Gastroesophageal sphincter (tissue), 4 donors: ENCODE data around the gene KIRREL2. TPM values are rescaled to one million over a fixed set of nuclear protein-coding genes. Genes with fewer than 3 reads are reported as not detected.
A peak's percentile ranks its signal among the peaks of the same experiment; 100 is the strongest.

Experiments
- ATAC-seq: fragments of 150-250 bp; one replicate; pipeline ENCODE4 v1.9.1; 2016; ENCODE audit warnings: mild to moderate bottlenecking, moderate library complexity
- H3K27ac ChIP-seq, 4 donors: fragments of 200-600 bp; sonication (generic) in 3 of 4; 1 replicate in 3 of 4; 2 replicates in 1 of 4; pipeline ENCODE4 v1.5.1; 2016 to 2019
- H3K27me3 ChIP-seq: fragments of 200-600 bp; sonication (generic); one replicate; pipeline ENCODE4 v1.5.1; 2019
- H3K36me3 ChIP-seq, 2 donors: fragments of 200-600 bp; sonication (generic); one replicate each; pipeline ENCODE4 v1.5.1; 2019; ENCODE audit warnings: control low read depth in 1 of 2
- H3K4me1 ChIP-seq, 3 donors: fragments of 200-600 bp; sonication (generic); 1 replicate in 2 of 3; 2 replicates in 1 of 3; pipeline ENCODE4 v1.5.1; 2016 to 2019; ENCODE audit warnings: control low read depth in 2 of 3
- H3K4me3 ChIP-seq, 2 donors: fragments of 200-600 bp; sonication (generic); one replicate each; pipeline ENCODE4 v1.5.1; 2019; ENCODE audit warnings: mild to moderate bottlenecking in 1 of 2, moderate library complexity in 1 of 2
- H3K9me3 ChIP-seq, 3 donors: fragments of 200-600 bp; sonication (generic); one replicate each; pipeline ENCODE4 v1.5.1; 2017 to 2019; ENCODE audit warnings: control low read depth in 2 of 3
- CTCF ChIP-seq, 4 experiments: fragments of 200-600 bp in 2 of 4; fragments of 450-650 bp in 2 of 4; sonication (generic) in 1 of 4; IDR thresholded peaks; one replicate each; pipeline ENCODE4 v1.5.1; 2017 to 2019; ENCODE audit warnings: antibody characterized with exemption in 4 of 4, mild to moderate bottlenecking in 2 of 4, moderate library complexity in 2 of 4
- EP300 ChIP-seq: sonication (generic); formaldehyde crosslinking; IDR thresholded peaks from one replicate; pipeline ENCODE4 v1.6.1; 2017; ENCODE audit warnings: antibody characterized with exemption, mild to moderate bottlenecking
- POLR2A ChIP-seq, 2 donors: fragments of 450-650 bp; IDR thresholded peaks; one replicate each; pipeline ENCODE4 v1.6.1; 2017; ENCODE audit warnings: antibody characterized with exemption in 2 of 2, mild to moderate bottlenecking in 2 of 2, moderate library complexity in 1 of 2
- POLR2AphosphoS5 ChIP-seq: sonication (generic); formaldehyde crosslinking; IDR thresholded peaks from one replicate; pipeline ENCODE4 v1.6.1; 2017; ENCODE audit warnings: antibody characterized with exemption
- WGBS, 2 donors: methylation state at CpG; one replicate each; pipeline ENCODE4 v1.1.5; 2018; ENCODE audit warnings: low coverage in 1 of 2; 5-methylcytosine and 5-hydroxymethylcytosine counted together
- total RNA-seq, 4 donors: library from RNA; depleted of rRNA; stranded (reverse); fragments of >200 nt; gene quantifications; one replicate each; pipeline ENCODE4 v1.1.0, GENCODE V29; 2016

The KIRREL2 gene
- total RNA-seq, result not detected

GRCh38 chr19:35856546-35857149 is at the start of gene KIRREL2:
TSS of gene KIRREL2 (plus strand) at chr19:35856911. CDS start at chr19:35857120, 209 bp downstream.
- H3K27me3 ChIP-seq, result peaks cover 97% of the 10 kb centered on the region
- H3K27ac ChIP-seq, result no peak within 1 kb of the TSS
- WGBS, 2 donors, result 0% methylated on average over 7 to 19 of the region's 42 CpGs
- no peak for ATAC-seq
- H3K36me3 ChIP-seq, result no peaks in the 10 kb centered on the region
- H3K9me3 ChIP-seq, result peaks cover 0 to 6% (median 0%) of the 10 kb centered on the region in 3 donors
- H3K4me1 ChIP-seq, result peaks cover 0 to 26% (median 11%) of the 10 kb centered on the region in 3 donors
- H3K4me3 ChIP-seq, result peak within 1 kb of the TSS; percentile 13 to 53
- TF ChIP-seq POLR2AphosphoS5, result no peak
- no peak for TF ChIP-seq CTCF (IDR thresholded peaks at IDR 0.05)
- TF ChIP-seq POLR2A (IDR thresholded peaks at IDR 0.05), result no peak
- no peak for TF ChIP-seq EP300

- WGBS, 2 donors, result 93 to 94% methylated on average over 3 to 5 of the region's 5 CpGs
- peaks cover 61% of the 10 kb centered on the region for H3K27me3 ChIP-seq
- H3K4me1 ChIP-seq, result no peaks in the 10 kb centered on the region
These were observed 49.1 kb upstream of the KIRREL2 start for GRCh38 chr19:35807633-35808032.

GRCh38 chr19:35811317-35812219 is 45.1 kb upstream of the KIRREL2 start:
- peaks cover 72% of the 10 kb centered on the region for H3K27me3 ChIP-seq
- H3K9me3 ChIP-seq, result no peaks in the 10 kb centered on the region
- no peaks in the 10 kb centered on the region for H3K4me1 ChIP-seq
- no peaks in the 10 kb centered on the region for H3K36me3 ChIP-seq
- no peak for ATAC-seq
- no peak overlapping the region for H3K27ac ChIP-seq
- WGBS, 2 donors, result 50% methylated on average over 4 of the region's 18 CpGs; no CpG with 5 or more reads in 1 of the 2 donors
- H3K4me3 ChIP-seq, result no peak overlapping the region
- TF ChIP-seq POLR2AphosphoS5, result no peak
- TF ChIP-seq POLR2A (IDR thresholded peaks at IDR 0.05), result no peak
- TF ChIP-seq CTCF (IDR thresholded peaks at IDR 0.05), result no peak
- no peak for TF ChIP-seq EP300

More at GRCh38 chr19:35807633-35808032, 49.1 kb upstream of the KIRREL2 start:
- ATAC-seq, result no peak
- Histone ChIP-seq H3K4me3 (no peak overlapping the region), H3K9me3 (no peaks in the 10 kb centered on the region), H3K36me3 (no peaks in the 10 kb centered on the region), H3K27ac (no peak overlapping the region)
- TF ChIP-seq POLR2AphosphoS5 (no peak), POLR2A (IDR thresholded peaks at IDR 0.05) (no peak)

- no peak for TF ChIP-seq POLR2AphosphoS5
- TF ChIP-seq POLR2A (IDR thresholded peaks at IDR 0.05), result no peak
- TF ChIP-seq CTCF (IDR thresholded peaks at IDR 0.05), result no peak
- TF ChIP-seq EP300, result no peak
- H3K27me3 ChIP-seq, result peaks cover 72% of the 10 kb centered on the region
- H3K36me3 ChIP-seq, result no peaks in the 10 kb centered on the region
- H3K27ac ChIP-seq, result no peak within 1 kb of the TSS
- H3K4me3 ChIP-seq, result no peak within 1 kb of the TSS
- no peaks in the 10 kb centered on the region for H3K9me3 ChIP-seq
- ATAC-seq, result no peak
- WGBS, 2 donors, result 40 to 60% methylated on average over 1 of the region's 26 CpGs
- no peaks in the 10 kb centered on the region for H3K4me1 ChIP-seq
These were observed 44.3 kb upstream of the KIRREL2 start, which contains the start of gene PRODH2 for GRCh38 chr19:35812220-35813042. TSS of gene PRODH2 (minus strand) at chr19:35812845. CDS start at chr19:35812805, 40 bp downstream.
